GM12873 (cell line): Measurements from ENCODE around the gene BRD1.

Source experiments
- TF ChIP-seq, protein P1 (sequence below): IDR thresholded peaks from 2 replicates; pipeline ENCODE4 v1.5.1; 2012; ENCODE audit warnings: low read depth, mild to moderate bottlenecking, moderate library complexity, low read length, control low read depth; ENCODE audit not compliant: insufficient read depth; ENCODE audit errors: missing control alignments

Gene BRD1

DNA sequence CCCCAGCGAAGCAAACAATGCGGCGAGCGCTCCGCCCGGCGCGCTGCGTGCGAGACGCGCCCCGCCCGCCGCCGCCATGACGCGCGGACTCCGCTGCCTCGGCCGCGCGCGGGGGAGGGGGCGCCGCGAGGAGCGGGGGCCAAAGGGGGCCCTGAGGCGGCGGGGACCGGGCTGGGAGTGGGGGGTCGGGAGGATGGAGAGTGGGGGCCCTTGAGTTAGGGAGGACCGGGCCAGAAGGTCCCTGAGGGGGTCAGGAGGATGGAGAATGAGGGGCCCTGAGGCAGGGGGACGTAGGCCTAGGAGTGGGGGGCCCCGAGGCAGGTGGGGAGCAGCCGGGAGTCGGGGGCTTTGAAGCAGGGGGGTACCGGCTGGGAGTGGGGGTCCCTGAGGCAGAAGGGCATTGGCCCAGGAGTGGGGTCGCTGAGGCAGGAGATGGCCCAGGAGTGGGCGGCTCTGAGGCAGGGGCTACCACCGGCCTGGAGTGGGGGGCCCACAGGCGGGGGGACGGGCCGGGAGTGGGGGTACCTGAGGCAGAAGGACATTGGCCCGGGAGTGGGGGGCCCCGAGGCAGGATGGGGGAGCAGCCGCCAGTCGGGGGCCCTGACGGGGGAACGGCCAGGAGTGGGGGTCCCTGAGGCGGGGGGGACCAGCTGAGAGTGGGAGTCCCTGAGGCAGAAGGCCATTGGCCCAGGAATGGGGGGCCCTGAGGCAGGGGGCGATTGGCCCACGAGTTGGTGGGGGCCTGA lies at the start of gene BRD1:
BRD1 (minus strand) TSS at position 21 of the 746 bp plus-strand sequence. CDS start 3,556 bp downstream, outside the sequence.
- TF ChIP-seq, protein P1, sequence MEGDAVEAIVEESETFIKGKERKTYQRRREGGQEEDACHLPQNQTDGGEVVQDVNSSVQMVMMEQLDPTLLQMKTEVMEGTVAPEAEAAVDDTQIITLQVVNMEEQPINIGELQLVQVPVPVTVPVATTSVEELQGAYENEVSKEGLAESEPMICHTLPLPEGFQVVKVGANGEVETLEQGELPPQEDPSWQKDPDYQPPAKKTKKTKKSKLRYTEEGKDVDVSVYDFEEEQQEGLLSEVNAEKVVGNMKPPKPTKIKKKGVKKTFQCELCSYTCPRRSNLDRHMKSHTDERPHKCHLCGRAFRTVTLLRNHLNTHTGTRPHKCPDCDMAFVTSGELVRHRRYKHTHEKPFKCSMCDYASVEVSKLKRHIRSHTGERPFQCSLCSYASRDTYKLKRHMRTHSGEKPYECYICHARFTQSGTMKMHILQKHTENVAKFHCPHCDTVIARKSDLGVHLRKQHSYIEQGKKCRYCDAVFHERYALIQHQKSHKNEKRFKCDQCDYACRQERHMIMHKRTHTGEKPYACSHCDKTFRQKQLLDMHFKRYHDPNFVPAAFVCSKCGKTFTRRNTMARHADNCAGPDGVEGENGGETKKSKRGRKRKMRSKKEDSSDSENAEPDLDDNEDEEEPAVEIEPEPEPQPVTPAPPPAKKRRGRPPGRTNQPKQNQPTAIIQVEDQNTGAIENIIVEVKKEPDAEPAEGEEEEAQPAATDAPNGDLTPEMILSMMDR = no peak

DNA sequence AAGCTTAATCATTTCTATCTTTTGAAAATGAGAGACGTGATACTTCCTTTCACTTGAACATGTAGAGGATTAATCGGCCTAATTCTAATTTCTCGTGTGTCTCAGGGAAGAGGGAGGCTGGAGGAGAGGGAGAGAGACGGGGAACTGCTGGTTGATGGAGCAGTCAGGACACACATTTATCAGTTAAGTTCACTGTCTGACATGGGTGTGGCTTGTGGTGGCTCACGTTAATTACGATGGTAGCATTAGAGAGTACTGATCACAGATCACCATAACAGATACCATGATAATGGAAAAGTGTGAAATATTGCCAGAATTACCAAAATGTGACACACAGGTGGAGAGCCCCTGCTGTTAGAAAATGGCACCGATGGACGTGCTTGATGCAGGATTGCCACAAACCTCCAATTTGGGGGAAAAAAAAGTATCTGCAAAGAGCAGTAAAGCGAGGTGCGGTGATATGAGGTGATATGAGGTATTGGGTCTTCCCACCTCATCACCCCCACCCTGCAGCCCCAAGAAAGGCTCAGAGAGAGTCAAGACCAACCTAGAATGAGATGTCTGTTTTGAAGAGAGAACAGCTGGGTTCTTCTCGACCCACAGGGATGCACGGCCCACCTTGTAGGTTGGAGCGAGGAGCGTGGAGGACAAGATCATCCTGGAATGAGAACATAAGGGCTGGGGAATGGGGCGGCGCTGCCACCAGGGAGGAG lies 45.7 kb upstream of the BRD1 start:
- TF ChIP-seq, protein P1 = no peak

DNA sequence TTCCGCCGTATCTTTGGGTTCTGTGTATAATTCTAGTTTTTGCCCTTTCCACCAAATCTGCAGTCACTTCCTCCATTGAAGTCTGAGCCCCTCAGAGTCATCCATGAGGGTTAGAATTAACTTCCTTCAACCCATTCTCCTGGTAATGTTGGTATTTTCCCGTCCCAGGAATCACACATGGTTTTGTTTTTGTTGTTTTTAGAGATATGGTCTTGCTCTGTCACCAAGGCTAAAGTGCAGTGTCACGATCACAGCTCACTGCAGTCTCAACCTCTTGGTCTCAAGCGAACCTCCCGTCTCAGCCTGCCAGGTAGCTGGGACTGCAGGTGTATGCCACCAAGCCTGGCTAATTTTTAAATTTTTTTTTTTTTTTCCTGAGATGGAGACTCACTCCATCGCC lies 44.7 kb upstream of the BRD1 start:
- TF ChIP-seq, protein P1 = no peak

DNA sequence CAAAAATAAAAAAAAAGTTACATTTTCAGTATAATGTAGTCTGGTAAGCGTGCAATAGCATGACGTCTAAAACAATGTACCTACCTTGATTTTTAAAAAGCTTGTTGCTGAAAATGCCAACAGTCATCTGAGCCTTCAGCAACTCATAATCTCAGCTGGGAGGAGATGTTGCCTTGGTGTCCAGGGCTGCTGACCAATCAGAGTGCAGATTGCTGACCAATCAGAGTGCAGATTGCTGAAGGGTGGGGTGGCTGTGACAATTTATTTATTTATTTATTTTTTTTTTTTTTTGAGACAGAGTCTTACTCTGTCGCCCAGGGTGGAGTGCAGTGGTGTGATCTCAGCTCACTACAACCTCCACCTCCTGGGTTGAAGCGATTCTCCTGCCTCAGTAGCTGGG lies 43.8 kb upstream of the BRD1 start:
- TF ChIP-seq, protein P1 = no peak

DNA sequence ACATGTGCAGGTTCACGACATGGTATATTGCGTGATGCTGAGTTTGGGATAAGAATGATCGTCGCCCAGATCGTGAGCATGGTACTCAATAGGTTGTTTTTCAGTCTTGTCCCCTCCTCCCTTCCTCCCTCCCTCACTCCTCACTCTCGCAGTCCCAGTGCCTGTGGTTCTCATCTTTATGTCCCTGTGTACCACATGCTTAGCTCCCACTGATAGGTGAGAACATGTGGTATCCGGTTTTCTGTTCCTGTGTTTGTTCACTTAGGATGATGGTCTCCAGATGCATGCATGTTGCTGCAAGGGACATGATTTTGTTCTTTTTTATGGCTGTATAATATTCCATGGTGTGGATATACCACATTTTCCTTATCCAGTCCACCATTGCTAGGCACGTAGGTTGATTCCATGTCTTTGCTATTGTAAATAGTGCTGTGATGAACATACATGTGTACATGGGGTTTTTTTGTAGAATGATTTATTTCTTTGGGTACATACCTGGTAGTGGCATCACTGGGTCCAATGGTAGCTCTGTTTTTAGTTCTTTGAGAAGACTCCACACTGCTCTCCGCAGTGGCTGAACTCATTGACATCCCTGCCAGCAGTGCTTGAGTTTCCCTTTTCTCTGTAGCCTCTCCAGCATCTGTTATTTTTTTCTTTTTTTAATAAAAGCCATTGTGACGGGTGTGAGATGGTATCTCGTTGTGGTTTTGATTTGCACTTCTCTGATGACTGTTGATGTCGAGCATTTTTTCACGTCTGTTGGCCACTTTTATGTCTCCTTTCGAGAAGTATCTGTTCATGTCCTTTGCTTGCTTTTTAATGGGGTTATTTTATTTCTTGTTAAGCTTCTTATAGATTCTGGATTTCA lies 42.4 kb upstream of the BRD1 start:
- TF ChIP-seq, protein P1 = no peak

DNA sequence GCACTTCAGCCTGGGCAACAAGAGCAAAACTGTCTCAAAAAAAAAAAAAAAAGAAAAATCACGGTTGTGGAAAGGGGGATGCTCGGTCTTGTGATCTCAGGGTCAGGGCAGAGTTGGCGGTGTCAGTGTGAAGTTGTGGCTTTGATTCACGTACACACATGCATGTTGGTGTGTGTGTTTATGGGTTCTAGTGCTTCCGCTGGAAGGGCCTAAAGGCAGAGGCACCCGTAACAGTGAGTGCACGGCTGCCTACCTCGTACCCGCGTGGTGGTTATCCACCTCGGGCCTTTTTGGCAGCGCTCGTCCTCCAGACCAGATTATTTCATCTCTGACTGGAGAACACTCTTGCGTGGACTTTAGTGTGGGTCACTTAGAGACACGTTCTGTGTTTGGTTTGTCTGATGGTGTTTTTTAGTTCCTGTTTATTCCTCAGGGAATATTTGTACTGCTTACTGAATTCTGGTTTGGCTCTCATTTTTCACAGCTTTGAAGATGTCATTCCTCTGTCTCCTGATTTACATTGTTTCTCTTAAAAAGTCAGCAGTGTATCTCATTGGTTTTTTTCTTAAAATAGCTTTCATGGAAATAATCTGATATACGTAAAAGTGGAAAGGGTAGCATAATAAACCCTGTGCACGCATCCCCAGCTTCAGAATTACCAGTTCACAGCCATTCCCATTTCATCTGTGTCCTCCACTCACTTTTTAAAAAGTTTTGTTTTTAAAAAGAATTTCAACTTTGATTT lies 41.6 kb upstream of the BRD1 start:
- TF ChIP-seq, protein P1 = no peak
